Endometrium (tissue), 2 donors: Measurements from ENCODE around the gene ZIC3.

Experiments used
- FAIRE-seq: peaks from 2 replicates; lab custom pipeline; 2012; peaks lifted over from hg19 to GRCh38; lab: Jason Lieb, UNC
- donor health status: control.
- donor health status: control.

The ZIC3 gene

GRCh38 chrX:137574102-137574783, 8.3 kb downstream of the ZIC3 start:
- FAIRE-seq: no peak

GRCh38 chrX:137574784-137575293, 8.9 kb downstream of the ZIC3 start:
- no peak for FAIRE-seq

- FAIRE-seq: no peak
Measured at GRCh38 chrX:137575596-137576255, 9.8 kb downstream of the ZIC3 start.

- FAIRE-seq: no peak
Measured at GRCh38 chrX:137587151-137587550, 21.2 kb downstream of the ZIC3 start.

- no peak for FAIRE-seq
Measured at GRCh38 chrX:137600769-137601168, 34.8 kb downstream of the ZIC3 start.
